CD4-positive, alpha-beta T cell treated with Interferon alpha-2 for 1 hour (primary cell): ENCODE data around the gene SINHCAF.
A peak's percentile ranks its signal among the peaks of the same experiment; 100 is the strongest.

Source experiments
- DNase-seq, 2 donors: peaks; one replicate each; pipeline ENCODE4 v3.0.0-alpha.2; 2020 to 2022

The SINHCAF gene

GRCh38 chr12:31326736-31327659, 1.0 kb upstream of the SINHCAF start:
- DNase-seq: no peak

- DNase-seq: no peak
Measured at GRCh38 chr12:31325524-31325875, 450 bp downstream of the SINHCAF start.

- DNase-seq: peak; percentile 39 to 50
Measured at GRCh38 chr12:31324845-31325523, 966 bp downstream of the SINHCAF start.

GRCh38 chr12:31324116-31324844, 1.7 kb downstream of the SINHCAF start:
- peak; percentile 78 to 84 for DNase-seq

- peak; percentile 77 to 84 for DNase-seq
Measured at GRCh38 chr12:31323391-31324115, 2.4 kb downstream of the SINHCAF start.

- DNase-seq: no peak
Measured at GRCh38 chr12:31322801-31323207, 3.1 kb downstream of the SINHCAF start.

DNA sequence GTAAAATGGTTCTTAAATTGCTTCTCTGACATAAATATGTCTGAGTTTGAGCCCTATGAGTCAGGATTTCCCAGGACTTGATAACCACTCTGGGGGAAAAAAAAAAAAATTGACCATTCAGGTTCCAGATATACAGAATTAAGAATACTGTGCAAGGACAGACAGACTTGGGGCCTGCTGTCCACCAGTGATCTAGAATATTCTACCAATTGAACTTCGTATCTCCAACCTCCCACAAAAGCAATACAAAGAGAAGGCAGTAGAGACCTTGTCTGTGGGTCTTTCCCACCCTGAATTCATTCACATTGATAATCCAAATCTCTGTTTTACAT, 4.1 kb downstream of the SINHCAF start:
- no peak for DNase-seq

GRCh38 chr12:31321186-31321896, 4.6 kb downstream of the SINHCAF start:
- peak in 1 of 2 donors; percentile 29 for DNase-seq

DNA sequence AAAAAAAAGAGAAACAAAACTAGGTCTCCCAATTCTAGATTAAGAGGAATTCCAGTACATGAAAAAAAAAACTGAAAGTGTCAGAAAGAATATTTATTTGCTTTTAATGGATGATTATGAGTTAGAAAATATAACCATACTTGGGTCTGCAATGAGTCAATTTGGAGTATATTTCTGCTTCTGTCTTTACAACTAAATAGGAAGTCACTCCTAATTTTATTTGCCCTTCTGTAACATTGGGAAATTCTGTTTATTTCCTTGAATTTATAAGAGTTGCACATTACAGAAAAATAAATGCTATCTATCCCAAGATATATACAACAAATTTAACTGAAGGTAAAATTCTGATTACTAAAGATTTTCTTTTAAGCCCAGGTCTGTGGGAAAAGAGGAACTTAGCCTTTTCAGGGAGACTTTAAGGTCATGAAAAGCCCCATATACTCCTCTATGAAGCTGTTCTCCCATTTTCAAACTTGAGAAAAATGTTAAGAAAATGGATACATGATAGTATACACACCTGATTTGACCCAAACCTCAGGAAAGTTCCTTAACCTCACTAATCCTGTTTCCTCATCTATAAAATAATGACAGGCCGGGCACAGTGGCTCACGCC, 7.2 kb downstream of the SINHCAF start:
- no peak for DNase-seq

- peak in 1 of 2 donors; percentile 37 for DNase-seq
Measured at GRCh38 chr12:31317471-31318395, 8.2 kb downstream of the SINHCAF start.

- no peak for DNase-seq
Measured at GRCh38 chr12:31316891-31317290, 9.1 kb downstream of the SINHCAF start.

DNA sequence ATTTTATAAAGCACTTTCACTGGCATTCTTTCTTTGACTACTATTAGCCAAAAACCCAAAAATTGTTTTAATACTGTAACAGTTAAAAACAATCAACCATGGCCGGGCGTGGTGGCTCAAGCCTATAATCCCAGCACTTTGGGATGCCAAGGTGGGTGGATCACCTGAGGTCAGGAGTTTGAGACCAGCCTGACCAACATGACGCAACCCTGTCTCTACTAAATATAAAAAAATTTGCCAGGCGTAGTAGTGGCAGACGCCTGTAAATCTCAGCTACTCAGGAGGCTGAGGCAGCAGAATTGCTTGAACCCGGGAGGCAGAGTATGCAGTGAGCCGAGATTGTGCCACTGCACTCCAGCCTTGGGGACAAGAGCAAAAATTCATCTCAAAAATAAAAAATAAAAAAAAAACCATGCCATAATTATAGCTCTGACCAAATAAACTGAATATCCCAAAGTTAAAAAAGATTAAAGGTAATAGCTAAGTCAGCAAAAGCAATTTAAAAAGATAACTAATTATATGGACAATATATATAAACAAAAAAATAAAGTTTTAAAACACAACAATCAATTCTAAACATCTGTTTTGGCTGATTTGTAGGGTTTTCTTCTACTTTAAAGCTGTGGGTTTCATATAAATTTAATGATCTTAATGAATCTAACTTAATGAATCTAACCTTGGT, 10.0 kb downstream of the SINHCAF start:
- no peak for DNase-seq

DNA sequence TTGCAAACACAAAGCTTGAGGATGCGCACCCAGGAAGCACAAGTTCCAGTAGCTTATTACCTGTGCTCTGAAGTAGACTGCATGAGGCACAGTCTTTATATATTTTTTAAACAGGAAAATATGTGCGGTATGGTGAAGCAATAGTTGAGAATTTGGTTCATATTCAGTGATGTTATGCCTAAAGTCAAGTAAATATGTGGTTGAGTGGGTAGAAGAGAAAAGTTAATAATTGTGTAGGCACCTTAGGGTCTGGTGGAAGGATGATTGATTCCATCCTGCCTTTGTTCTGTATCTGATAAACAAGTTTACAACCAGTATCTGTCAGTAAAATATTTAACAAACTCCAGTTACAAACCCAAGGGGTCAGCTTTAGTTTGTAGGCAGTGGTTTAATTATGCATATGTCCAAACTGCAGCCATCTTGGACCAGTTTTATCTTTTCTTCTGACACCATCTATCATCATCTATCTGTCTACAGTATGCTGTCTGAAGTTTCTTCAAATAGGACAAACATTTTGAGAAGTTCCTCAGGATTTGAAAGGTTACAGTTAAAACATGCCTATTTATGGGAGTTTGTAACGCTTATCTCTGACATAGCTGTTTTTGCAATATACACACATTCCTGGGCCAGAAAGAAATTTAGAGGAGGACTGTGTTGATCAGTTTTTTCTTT, 10.8 kb downstream of the SINHCAF start:
- DNase-seq: no peak

DNA sequence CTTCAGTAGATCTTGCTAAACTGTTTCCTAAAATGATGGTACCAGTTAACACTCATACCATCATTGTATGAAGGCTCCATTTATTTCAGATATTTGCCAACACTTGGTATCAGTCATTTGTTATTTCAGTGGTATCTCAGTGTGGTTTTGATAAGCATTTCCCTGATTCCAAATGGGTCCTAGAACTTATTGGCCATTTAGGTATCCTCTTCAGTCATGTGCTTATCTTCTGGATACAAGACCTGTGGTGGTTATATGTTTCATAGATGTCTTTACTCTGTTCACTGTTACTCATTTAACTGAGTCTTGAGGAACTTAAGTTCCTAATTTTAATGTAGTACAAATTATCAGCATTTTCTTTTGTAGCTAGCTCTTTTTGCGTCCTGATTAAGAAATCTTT, 13.5 kb downstream of the SINHCAF start:
- no peak for DNase-seq

DNA sequence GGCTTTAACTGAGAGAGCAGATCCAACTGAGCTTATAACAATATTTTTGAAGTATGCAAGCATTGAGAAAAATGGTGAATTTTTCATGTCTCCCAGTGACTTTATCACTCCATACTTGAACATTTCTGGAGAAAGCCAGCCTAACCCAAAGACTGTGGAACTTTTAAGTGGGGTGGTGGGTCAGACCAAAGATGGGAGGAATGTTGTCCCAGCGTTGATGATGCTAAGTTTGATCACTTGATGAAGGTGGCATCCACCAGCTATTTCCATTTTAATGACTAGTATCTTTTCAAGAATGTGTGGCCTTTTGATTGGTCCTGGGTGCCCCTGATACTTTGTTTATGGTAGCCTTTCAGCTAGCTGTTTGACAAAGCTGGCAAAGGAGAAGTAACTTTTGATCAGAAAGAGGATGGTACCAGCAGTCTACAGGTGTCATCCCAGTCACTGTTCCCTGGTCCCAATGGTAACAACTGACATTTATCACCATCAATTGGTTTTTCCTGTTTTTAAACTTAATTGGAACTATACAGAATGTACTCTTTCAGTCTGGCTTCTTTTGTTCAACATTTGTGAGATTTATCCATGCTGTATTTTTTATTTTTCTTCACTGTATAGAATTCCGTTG, 14.2 kb downstream of the SINHCAF start:
- no peak for DNase-seq

GRCh38 chr12:31310488-31310887, 15.5 kb downstream of the SINHCAF start:
- no peak for DNase-seq

GRCh38 chr12:31309279-31309678, 16.7 kb downstream of the SINHCAF start:
- no peak for DNase-seq

GRCh38 chr12:31308116-31308515, 17.8 kb downstream of the SINHCAF start:
- DNase-seq: no peak

DNA sequence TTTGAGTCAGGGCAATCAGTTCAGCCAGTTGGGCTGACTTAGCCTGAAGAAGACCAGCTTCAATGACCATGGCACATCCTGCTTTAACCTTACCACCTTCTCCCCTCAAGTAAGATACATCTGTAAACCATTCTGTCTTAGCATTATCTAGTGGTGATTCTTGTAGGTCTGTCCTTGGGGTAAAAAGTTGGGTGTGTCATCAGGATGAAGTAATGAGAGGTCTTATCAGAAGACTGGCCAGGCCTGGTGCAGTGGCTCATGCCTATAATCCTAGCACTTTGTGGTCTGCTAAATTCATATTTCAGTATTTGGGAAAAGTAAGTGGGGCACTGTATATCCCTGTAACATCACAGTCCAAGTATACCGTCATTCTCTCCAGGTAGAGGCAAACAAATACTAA, 19.1 kb downstream of the SINHCAF start:
- no peak for DNase-seq
